ENCODE measurements around the gene ARFRP1.

ARFRP1 gene

GRCh38 chr20:63701329-63702035, 6.3 kb downstream of the ARFRP1 start:
- DNase-seq: no peak

DNA sequence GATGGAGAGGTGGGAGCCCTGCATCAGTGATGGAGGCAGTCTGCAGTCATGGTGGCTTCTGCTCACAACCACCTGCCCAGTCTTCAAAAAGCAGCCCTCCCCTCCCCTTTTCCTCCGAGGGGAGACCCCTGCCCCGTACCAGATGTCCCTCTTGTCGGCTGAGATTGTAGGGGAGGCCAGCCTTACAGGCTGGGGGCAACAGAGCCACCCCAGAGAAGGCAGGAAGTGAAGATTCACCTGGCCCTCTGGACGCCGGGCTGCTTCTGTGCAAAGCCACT, 6.8 kb downstream of the ARFRP1 start:
- no peak for DNase-seq

- DNase-seq: no peak
These were observed 7.4 kb downstream of the ARFRP1 start for GRCh38 chr20:63700199-63701050.

DNA sequence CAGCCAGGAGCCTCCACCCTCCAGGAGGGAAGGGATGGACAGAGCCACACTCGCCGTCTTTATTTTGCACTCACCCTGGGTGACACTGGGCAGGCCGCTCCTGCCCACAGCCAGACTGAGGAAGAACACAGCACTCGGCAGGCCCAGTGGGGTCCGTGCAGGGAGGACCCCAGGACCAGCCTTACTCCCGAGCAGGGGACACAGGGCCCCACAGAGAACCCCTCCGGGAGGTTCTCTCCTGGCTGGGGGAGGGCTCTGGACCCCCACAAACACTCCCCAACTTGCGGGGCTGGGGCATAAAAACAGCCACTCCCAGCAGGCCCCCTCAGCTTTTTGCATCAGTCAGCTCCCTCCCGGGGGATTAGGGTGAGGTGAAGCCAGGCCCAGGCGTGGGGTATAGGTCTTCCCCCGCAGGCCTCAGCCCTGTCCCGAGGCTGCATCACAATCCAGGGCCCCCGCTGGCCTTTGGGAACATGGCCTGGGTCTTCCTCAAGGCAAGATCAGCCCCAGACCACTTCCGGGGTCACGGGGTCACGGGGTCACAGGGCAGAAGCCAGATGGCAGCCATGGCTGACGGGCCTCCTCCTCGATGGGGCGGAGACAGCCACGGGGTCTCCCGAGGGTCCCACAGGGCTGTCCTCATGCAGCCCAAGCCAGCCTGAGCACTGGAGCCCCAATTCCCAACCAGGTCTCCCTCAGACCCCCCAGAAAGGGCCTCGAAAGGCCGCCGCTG, 8.1 kb downstream of the ARFRP1 start:
- no peak for DNase-seq

GRCh38 chr20:63698739-63699465, 8.9 kb downstream of the ARFRP1 start:
- DNase-seq: no peak

- DNase-seq: no peak
These were observed 9.8 kb downstream of the ARFRP1 start for GRCh38 chr20:63697868-63698545.

GRCh38 chr20:63697357-63697867, 10.4 kb downstream of the ARFRP1 start:
- no peak for DNase-seq

- no peak for DNase-seq
These were observed 11.0 kb downstream of the ARFRP1 start, which contains the start of gene TNFRSF6B for GRCh38 chr20:63696628-63697356. TSS of gene TNFRSF6B (plus strand) at chr20:63696652. CDS start at chr20:63696768, 116 bp downstream.

DNA sequence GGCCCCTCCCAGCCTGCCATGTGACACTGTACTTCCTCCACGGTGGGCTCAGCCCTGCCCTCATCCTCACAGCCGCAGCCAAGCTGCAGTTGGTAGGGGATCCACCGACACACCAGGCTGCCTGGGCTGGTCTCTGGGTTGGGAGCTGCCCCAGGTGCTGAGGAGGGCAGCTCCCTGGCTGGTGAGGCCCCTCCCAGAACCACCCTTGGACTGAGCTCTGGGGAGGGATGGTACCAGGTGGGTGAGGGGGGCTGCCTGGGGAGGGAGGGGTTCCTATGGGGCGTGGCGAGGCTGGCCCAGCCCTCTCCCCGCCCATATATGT, 11.5 kb downstream of the ARFRP1 start:
- no peak for DNase-seq

GRCh38 chr20:63695424-63696305, 12.1 kb downstream of the ARFRP1 start:
- DNase-seq: no peak

DNA sequence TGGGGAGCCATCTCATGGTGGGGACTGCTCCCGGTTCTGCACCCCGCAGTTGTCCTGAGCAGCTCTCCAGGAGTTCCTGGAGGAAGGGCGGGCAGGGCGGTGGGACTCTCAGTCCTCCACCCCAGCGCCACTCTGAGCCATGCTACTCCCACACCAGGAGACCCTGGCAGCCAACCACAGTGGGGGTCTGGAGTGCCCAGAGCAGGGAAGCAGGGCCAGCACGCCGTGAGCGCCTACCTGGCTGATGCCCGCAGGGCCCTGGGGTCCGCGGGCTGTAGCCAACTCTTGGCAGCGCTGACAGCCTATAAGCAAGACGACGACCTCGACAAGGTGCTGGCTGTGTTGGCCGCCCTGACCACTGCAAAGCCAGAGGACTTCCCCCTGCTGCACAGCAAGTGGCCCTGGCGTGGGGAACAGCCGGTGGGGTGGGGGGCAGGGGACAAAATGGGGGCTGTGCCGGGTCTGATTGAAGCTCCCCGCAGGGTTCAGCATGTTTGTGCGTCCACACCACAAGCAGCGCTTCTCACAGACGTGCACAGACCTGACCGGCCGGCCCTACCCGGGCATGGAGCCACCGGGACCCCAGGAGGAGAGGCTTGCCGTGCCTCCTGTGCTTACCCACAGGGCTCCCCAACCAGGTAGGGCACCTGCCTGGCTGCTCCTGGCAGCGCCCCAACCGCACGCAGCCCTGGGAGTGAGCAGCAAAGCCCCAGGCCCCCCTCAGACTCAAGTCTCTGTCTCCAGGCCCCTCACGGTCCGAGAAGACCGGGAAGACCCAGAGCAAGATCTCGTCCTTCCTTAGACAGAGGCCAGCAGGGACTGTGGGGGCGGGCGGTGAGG, 13.0 kb downstream of the ARFRP1 start:
- no peak for DNase-seq

DNA sequence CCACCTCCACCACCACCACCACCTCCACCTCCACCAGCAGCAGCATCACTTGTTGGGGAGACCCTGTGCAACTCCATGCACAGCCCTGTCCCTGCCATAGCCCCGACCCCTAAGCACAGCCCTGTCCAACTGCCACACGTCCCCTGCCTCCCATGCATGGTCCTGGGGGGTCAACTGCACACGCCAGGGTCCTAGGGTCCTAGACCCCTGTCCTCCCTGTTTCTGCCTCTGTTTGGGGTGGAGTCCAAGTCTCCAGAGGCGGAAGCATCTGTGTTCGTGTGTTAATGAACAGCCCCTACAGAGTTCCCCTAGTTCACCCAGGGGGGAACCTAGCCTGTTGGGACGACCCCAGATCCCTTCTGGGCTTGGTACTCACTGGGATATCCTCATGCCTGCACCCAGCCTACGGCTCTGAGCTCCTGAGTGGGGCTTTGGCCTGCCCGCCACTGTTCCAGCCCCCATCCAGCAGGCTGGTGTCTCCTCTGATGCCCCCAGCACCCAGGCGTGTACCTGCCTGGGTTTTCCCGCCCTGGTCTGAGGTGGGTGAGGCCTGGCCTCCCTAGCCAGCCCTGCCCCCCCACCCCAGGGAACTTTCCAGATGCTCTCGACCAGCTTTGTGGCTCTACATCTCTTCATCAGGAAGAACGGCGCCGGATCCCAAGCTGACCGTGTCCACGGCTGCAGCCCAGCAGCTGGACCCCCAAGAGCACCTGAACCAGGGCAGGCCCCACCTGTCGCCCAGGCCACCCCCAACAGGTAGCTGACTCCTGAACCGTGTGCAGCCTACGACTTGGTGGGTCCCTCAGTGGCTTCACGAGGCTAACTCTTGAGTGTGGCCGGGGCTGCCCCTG, 13.8 kb downstream of the ARFRP1 start:
- DNase-seq: no peak

- DNase-seq: no peak
These were observed 14.6 kb downstream of the ARFRP1 start for GRCh38 chr20:63693083-63693732.

GRCh38 chr20:63692436-63693082, 15.2 kb downstream of the ARFRP1 start:
- DNase-seq: no peak

GRCh38 chr20:63691711-63692435, 15.9 kb downstream of the ARFRP1 start:
- no peak for DNase-seq

GRCh38 chr20:63690898-63691710, 16.7 kb downstream of the ARFRP1 start:
- no peak for DNase-seq
